HL-60/S4 (cell line): Measurements from ENCODE around the gene SAPCD2.

Experiments
- in situ Hi-C: fragments of 300-500 bp; cut with MboI; formaldehyde crosslinking; loops from 2 replicates; pipeline ENCODE4 v1.14.3; 2022; ENCODE audit warnings: low sequenced_read_pairs

Gene SAPCD2

DNA sequence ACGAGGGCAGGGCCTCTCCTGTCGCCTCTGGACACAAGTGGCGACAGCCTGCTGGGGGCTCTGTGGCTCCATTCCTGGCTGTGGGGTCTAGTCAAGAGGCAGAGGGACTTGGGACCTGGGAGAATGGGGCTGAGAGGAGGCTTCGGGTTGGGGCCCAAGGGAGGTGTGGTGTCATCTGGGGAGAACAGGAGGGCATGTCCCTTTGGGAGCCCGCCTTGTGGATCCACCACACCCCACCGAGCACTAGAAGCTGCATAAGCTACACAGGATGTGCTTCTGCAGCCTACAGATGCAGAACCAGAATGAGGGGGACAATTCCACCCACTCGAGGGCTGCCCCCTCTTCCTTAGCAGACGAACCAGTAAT lies 12.6 kb upstream of the SAPCD2 start:
- in situ Hi-C loops = no loop called here

GRCh38 chr9:137082222-137082924 lies 12.0 kb upstream of the SAPCD2 start:
- in situ Hi-C loops = no loop called here

- in situ Hi-C loops = no loop called here
These were observed 10.1 kb upstream of the SAPCD2 start for GRCh38 chr9:137080260-137081122.

GRCh38 chr9:137079401-137079787 lies 9.0 kb upstream of the SAPCD2 start:
- in situ Hi-C loops = no loop called here

- in situ Hi-C loops = no loop called here
These were observed 8.5 kb upstream of the SAPCD2 start for GRCh38 chr9:137078701-137079400.

GRCh38 chr9:137077758-137078693 lies 7.7 kb upstream of the SAPCD2 start:
- in situ Hi-C loops = no loop called here

- in situ Hi-C loops = no loop called here
These were observed 6.8 kb upstream of the SAPCD2 start, which contains the start of gene UAP1L1 for GRCh38 chr9:137077010-137077747. Gene UAP1L1, plus strand, starts transcription at chr9:137077517. Its CDS starts 16 bp downstream, at chr9:137077533.

DNA sequence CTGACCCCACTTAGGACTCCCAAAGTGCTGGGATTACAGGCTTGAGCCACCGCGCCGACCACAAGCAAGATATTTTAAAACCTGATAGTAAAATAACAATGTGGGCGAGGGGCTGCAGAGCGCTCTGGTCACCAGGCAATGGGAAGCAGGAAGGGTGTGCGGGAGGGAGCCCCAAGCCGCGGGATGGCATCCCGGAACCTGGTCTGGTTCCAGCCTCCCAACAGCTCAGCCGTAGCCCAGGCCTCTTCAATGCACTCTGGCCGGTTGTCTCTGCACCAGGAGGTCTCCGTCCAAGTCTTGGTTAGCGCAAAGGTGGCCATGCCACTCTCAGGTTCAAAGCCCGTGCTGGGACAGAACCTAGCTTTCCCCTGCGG lies 6.3 kb upstream of the SAPCD2 start:
- in situ Hi-C loops = no loop called here

DNA sequence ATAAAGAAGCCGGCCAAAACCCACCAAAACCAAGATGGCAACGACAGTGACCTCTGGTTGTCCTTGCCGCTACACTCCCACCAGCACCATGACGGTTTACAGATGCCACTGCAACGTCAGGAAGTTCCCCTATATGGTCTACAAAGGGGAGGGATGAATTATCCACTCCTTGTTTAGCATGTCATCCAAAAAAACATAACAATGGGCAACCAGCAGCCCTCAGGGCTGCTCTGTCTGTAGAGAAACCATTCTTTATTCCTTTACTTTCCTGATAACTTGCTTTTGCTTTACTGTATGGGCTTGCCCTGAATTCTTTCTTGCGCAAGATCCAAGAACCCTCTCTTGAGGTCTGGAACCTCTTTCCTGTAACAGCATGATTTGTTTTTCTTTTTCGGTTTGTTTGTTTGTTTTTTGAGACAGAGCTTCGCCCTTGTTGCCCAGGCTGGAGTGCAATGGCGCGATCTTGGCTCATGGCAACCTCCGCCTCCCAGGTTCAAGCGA lies 5.0 kb upstream of the SAPCD2 start:
- in situ Hi-C loops = no loop called here

DNA sequence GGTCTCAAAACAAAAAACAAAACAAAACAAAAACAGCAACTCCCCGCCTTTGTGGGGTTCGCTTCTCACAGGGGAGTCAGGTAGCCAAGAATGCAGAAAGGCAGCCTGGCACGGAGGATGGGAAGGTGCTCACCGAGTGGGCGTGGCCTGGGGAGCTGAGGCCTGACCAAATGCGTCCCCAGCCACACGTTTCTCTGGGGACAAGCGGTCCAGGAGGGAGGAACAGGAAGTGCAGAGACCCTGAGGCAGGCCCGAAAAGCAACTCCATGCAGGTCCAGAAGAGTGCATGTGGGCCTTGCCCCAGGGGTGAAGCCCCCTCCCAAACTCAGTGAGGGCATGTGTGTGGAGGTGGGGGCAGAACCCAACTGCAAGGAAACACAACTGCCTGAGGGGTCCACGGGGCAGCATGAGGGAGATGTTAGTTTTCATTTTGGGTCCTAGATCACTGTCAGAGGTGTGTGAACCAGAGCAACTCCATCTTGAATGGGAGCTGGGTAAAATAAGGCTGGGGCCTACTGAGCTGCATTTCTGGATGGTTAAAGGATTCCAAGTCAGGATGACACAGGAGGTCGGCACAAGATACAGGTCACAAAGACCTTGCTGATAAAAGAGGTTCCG lies 4.4 kb upstream of the SAPCD2 start:
- in situ Hi-C loops = no loop called here

- in situ Hi-C loops = no loop called here
These were observed 3.6 kb upstream of the SAPCD2 start for GRCh38 chr9:137073992-137074399.

- in situ Hi-C loops = no loop called here
These were observed 925 bp upstream of the SAPCD2 start for GRCh38 chr9:137071282-137071681.

DNA sequence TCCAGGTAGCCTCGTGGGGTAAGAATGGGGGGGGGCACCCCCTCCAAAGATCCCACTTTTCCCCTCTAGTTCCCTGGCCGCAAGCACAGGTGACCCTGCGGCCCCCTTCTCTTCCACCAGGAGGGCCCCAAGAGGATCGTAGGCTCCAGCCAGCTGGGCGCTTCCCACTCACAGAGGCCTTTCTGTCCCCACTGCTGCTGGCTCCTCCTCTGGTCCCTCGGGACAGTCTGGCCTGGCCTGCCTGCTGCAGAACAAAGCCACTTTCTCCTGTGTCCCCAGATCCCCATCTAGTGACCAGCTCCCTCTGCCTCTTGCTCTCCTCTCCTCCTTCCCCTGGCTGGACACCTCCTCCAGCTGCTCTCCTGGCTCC lies 534 bp upstream of the SAPCD2 start:
- in situ Hi-C loops = no loop called here

DNA sequence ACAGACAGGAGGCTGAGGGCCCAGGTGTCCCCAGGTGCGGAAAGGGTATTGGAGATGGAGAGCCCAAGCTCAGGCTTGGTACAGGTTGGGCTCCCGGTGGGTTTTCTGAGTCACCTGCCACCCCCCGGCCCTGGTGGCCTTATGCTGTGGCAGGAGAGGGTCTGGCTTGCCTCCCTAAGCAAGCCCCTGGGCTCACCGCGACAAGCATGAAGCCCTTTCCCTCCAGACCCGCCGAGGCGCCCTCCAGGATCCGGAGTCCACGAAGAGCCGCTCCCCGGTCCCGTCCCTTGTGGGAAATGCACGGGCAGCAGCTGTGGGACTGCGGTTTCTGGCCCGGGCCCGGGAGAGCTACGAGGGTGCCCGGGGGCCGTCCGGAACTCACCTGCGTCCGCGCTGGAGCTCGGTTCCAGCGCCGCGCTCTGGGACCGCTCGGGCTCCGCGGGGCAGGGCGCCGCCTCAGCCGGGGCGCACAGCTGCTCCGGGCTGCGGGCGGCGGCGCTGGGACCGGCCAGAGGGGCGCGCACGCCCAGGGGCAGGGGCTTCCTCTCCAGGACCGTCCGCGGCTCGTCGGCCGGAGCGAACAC lies 757 bp downstream of the SAPCD2 start:
- in situ Hi-C loops = no loop called here

DNA sequence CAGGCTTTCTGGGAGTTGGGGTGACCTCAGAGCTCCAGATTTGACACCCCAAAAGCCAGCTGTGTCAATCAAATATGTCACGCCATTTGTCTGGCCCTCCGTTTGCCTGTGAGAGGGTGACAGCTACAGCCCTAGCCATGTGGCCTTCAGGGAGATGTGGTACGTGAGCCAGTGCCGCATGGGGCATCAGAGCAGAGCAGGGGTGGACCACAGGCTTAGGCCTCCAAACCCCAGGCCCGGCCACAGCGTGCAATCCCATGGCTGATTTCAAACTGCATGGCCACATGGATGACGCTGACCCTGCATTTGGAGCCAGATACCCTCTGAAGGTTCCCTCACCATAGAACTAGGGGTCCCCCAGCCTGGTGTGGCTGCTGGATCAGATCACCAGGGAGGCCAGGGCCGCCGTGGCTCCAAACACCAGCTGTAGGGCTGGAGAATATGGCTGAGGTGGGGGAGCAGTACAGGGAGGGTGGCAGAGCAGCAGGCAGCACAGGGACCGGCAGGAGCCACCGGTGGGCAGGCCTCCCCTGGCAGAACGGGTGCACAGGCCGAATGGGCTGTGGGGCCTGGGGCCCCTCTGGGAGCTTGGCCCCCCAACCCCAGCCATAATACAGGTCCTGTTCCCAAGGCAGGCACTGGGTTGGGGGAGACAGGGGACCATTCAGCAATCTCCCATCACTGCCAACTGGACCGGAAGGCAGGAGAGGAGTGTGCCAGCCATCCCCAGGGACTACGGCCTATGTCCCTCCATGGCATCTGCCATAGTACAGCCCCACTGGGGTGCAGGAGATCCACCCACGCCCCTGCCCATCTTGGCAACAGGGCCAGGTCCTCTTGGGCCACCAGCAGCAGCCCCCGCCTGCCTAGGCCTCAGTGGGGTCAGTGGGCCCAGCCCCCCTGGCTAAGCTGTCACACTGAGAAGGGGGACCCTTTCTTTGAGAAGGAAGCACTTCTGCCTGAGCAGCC lies 1.5 kb downstream of the SAPCD2 start:
- in situ Hi-C loops = no loop called here

DNA sequence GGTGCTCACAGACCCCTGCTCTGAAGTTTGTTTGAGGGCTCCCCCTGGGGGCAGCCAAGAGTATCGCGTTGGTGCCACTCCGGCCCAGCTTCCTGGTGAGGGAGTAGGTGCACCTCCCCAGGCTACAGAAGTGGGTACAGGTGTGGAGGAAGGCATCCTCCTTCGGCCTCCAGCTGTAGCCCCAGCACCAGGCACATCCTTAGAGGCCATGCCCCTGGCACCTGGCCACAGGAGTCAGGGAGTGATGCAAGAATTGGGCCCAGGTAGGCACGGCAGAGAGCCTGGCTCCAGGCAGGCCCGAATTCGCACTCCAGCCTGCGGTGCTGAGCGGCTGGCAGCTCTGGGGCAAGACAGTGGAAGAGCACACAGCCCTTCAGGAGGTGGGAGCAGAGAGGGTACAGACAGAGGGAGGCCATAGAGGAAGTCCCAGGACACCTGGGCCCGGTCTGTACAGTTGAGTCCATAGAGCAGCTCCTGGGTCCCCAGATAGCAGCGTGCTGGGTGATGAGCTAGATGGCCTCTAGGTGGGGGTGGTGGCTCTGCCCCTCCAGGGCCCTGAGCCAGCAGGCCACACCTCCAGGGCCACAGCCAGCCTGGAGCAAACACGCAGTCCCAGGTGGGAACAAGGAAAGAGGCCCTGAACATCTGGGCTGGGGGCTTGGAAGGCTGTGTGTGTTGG lies 2.4 kb downstream of the SAPCD2 start:
- in situ Hi-C loops = no loop called here
